Thoracic aorta (tissue), 2 donors: ENCODE data around the gene SHISA2. TPM values are rescaled to one million over a fixed set of nuclear protein-coding genes. Genes with fewer than 3 reads are reported as not detected.
"Not testable (repeated sequence)": the region's sequence is repeated elsewhere in the genome, so short reads cannot be mapped to it uniquely, and the experiment has no call there.

Experiments used
- ATAC-seq: fragments of 150-250 bp; one replicate; pipeline ENCODE4 v1.8.0; 2017; ENCODE audit warnings: low read depth; ENCODE audit not compliant: insufficient number of reproducible peaks, low FRiP score
- DNase-seq: peaks from one replicate; pipeline ENCODE4 v3.0.0-alpha.2; 2020; ENCODE audit warnings: low spot score
- H3K27ac ChIP-seq, 2 donors: fragments of 200-600 bp; sonication (generic); 1 replicate in 1 of 2; 2 replicates in 1 of 2; pipeline ENCODE4 v1.5.1; 2016; ENCODE audit warnings: mild to moderate bottlenecking in 2 of 2, moderate library complexity in 2 of 2
- H3K27me3 ChIP-seq: fragments of 200-600 bp; sonication (generic); replicated peaks from 2 replicates; pipeline ENCODE4 v1.6.0; 2016; ENCODE audit warnings: mild to moderate bottlenecking; ENCODE audit not compliant: insufficient read depth
- H3K36me3 ChIP-seq: fragments of 200-600 bp; sonication (generic); one replicate; pipeline ENCODE4 v1.5.1; 2016
- H3K4me1 ChIP-seq, 2 donors: fragments of 200-600 bp; sonication (generic); 1 replicate in 1 of 2; 2 replicates in 1 of 2; pipeline versions ENCODE4 v1.5.1 to v1.6.0; 2016; ENCODE audit warnings: low read depth in 2 of 2, mild to moderate bottlenecking in 1 of 2; ENCODE audit not compliant: control insufficient read depth in 1 of 2
- H3K4me3 ChIP-seq: fragments of 200-600 bp; sonication (generic); 2 replicates; pipeline ENCODE4 v1.5.1; 2016; ENCODE audit warnings: mild to moderate bottlenecking
- H3K9me3 ChIP-seq: fragments of 200-600 bp; sonication (generic); 2 replicates; pipeline ENCODE4 v1.5.1; 2016
- CTCF ChIP-seq: fragments of 200-600 bp; sonication (generic); IDR thresholded peaks from one replicate; pipeline ENCODE4 v1.5.1; 2019; ENCODE audit warnings: antibody characterized with exemption
- total RNA-seq, 2 donors: library from RNA; depleted of rRNA; stranded (reverse); fragments of >200 nt; gene quantifications; one replicate each; pipeline versions ENCODE4 v1.1.0 to v1.2.3, GENCODE V29; 2016

SHISA2 gene
- total RNA-seq, 2 donors from 2014 or later = 0.35 to 0.54 TPM

- no peaks in the 10 kb centered on the region for H3K36me3 ChIP-seq
- no peaks in the 10 kb centered on the region for H3K9me3 ChIP-seq
- no peak for TF ChIP-seq CTCF
- H3K27me3 ChIP-seq = no peaks in the 10 kb centered on the region
- no peak overlapping the region for H3K27ac ChIP-seq
- DNase-seq (no peak), ATAC-seq (no peak)
- H3K4me3 ChIP-seq = no peak overlapping the region
- no peaks in the 10 kb centered on the region for H3K4me1 ChIP-seq
These were observed 22.9 kb upstream of the SHISA2 start for GRCh38 chr13:26074706-26075105.

- H3K9me3 ChIP-seq, H3K4me3 ChIP-seq, ATAC-seq, H3K4me1 ChIP-seq, H3K36me3 ChIP-seq, DNase-seq, H3K27me3 ChIP-seq, H3K27ac ChIP-seq: not testable (repeated sequence)
These were observed 20.5 kb upstream of the SHISA2 start for GRCh38 chr13:26072335-26072734.

- Histone ChIP-seq H3K27ac (no peak overlapping the region), H3K4me3 (no peak overlapping the region), H3K27me3 (no peaks in the 10 kb centered on the region), H3K4me1 (no peaks in the 10 kb centered on the region), H3K36me3 (no peaks in the 10 kb centered on the region), H3K9me3 (no peaks in the 10 kb centered on the region)
- TF ChIP-seq CTCF = no peak
- no peak for ATAC-seq
- DNase-seq = no peak
These were observed 19.9 kb upstream of the SHISA2 start for GRCh38 chr13:26071691-26072090.

GRCh38 chr13:26069642-26070041, 17.8 kb upstream of the SHISA2 start:
- not testable (repeated sequence) for H3K27ac ChIP-seq, H3K4me1 ChIP-seq, H3K9me3 ChIP-seq, DNase-seq, H3K4me3 ChIP-seq, H3K27me3 ChIP-seq, H3K36me3 ChIP-seq, ATAC-seq

- H3K9me3 ChIP-seq, H3K36me3 ChIP-seq, H3K4me1 ChIP-seq, DNase-seq, H3K27me3 ChIP-seq, H3K4me3 ChIP-seq, ATAC-seq, H3K27ac ChIP-seq: not testable (repeated sequence)
These were observed 16.6 kb upstream of the SHISA2 start for GRCh38 chr13:26068372-26068771.

- ATAC-seq = no peak
- Histone ChIP-seq H3K9me3 (no peaks in the 10 kb centered on the region), H3K4me3 (no peak overlapping the region), H3K27me3 (no peaks in the 10 kb centered on the region), H3K36me3 (no peaks in the 10 kb centered on the region), H3K27ac (no peak overlapping the region), H3K4me1 (no peaks in the 10 kb centered on the region)
- DNase-seq = no peak
- TF ChIP-seq CTCF = no peak
These were observed 15.8 kb upstream of the SHISA2 start for GRCh38 chr13:26067601-26068000.

- H3K27ac ChIP-seq, H3K27me3 ChIP-seq, H3K9me3 ChIP-seq, ATAC-seq, DNase-seq, H3K4me1 ChIP-seq, H3K36me3 ChIP-seq, H3K4me3 ChIP-seq: not testable (repeated sequence)
These were observed 14.7 kb upstream of the SHISA2 start for GRCh38 chr13:26066492-26066891.
